MM.1S (cell line): ENCODE data around the gene CNGB1.

Experiments used
- CTCF ChIP-seq: fragments of 300-600 bp; sonication (generic); IDR thresholded peaks from 2 replicates; pipeline ENCODE4 v1.5.1; 2016; ENCODE audit warnings: antibody characterized with exemption, low read length, mixed read lengths
- EZH2 ChIP-seq: fragments of 300-600 bp; sonication (generic); optimal IDR thresholded peaks from 2 replicates; pipeline ENCODE3; 2017; ENCODE audit warnings: low read depth, mild to moderate bottlenecking, antibody characterized with exemption, low read length, mixed read lengths
- EZH2phosphoT487 ChIP-seq: fragments of 300-600 bp; sonication (generic); IDR thresholded peaks from 2 replicates; pipeline ENCODE4 v1.6.1; 2018; ENCODE audit warnings: antibody characterized with exemption, low read length

- TF ChIP-seq CTCF (no peak), EZH2phosphoT487 (no peak), EZH2 (no peak)
Measured at GRCh38 chr16:57962756-57963155, 8.2 kb downstream of the CNGB1 start.
